Activated T-cell treated with anti-CD3 and anti-CD28 coated beads, Interleukin-2, amount 50 U/mL, for 48 hours (primary cell): ENCODE data around the gene ZNF212.
"Not testable (repeated sequence)": the region's sequence is repeated elsewhere in the genome, so short reads cannot be mapped to it uniquely, and the experiment has no call there.

Experiments
- DNase-seq, 2 experiments: peaks; one replicate each; pipeline ENCODE4 v3.0.0-alpha.2; 2020

ZNF212 gene

GRCh38 chr7:149255174-149255573, 15.7 kb downstream of the ZNF212 start:
- DNase-seq: no peak

DNA sequence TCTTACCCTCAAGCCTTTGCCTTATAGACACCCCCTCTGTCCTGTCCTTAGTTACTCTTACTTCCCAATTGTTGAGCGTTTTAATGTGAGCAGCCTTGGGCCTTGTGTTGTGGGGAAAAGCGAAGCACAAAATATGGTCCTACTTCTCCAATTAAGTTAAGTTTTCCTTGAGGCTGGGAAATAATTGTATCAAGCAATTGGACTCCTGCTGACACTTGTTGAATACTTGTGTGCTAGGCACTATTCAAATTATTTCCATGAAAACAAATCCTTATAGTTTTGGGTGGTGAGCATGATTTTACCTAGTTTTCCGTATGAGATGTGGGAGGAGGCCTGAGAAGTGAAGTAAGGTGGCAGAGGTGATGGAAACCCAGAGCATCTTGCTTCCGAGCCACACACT, 17.1 kb downstream of the ZNF212 start:
- no peak for DNase-seq

DNA sequence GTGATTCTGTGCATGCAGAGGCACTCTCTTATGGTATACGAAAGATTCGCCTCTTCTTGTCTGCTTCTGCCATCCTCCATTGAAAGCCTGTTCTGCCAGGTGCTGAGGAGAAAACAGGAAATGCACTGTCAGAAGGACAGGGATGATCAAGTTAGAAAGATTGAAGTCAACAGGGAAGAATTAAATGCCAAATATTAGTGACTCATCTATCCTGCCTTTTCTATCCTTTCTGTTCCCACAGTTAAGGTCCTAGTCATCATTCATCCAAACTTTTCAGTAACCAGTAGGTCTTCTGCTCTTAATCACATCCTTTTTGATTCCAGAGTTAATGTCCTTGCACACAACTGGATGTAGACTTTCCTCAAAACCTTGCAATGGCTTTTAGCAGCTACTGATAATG, 17.7 kb downstream of the ZNF212 start:
- no peak for DNase-seq

- DNase-seq: peak in 1 of 2 experiments; percentile 65
Observed at GRCh38 chr7:149261316-149261828, 21.9 kb downstream of the ZNF212 start.

GRCh38 chr7:149261829-149262617, 22.6 kb downstream of the ZNF212 start, which contains the start of gene ZNF783:
Gene ZNF783 (plus strand): TSS chr7:149262196. CDS start chr7:149262334, 138 bp downstream.
- peak; percentile 88 to 91 for DNase-seq

- DNase-seq: peak in 1 of 2 experiments; percentile 9
Observed at GRCh38 chr7:149266451-149266850, 27.0 kb downstream of the ZNF212 start.

DNA sequence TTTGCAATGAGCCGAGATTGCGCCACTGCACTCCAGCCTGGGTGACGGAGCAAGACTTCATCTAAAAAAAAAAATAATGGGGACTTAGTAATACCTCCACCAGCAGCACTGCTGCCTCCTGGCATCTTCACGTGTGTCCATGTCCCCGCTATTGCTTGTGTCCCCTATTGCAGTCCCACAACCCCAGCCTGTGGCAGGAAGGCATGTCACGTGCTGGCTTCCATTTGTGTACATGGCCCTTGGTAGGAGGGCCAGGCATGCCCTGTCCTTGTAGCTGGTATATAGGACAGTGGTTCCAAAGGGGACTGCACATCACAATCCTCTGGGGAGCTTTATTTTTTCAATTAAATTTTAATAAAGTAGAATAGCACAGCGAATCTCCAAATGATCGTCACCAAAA, 28.3 kb downstream of the ZNF212 start:
- no peak for DNase-seq

- not testable (repeated sequence) for DNase-seq
Observed at GRCh38 chr7:149274424-149274823, 35.0 kb downstream of the ZNF212 start.

GRCh38 chr7:149277871-149278270, 38.4 kb downstream of the ZNF212 start:
- DNase-seq: no peak

- no peak for DNase-seq
Observed at GRCh38 chr7:149278396-149278795, 38.9 kb downstream of the ZNF212 start.

- DNase-seq: no peak
Observed at GRCh38 chr7:149279111-149279743, 39.8 kb downstream of the ZNF212 start.

- no peak for DNase-seq
Observed at GRCh38 chr7:149280151-149280550, 40.7 kb downstream of the ZNF212 start.

DNA sequence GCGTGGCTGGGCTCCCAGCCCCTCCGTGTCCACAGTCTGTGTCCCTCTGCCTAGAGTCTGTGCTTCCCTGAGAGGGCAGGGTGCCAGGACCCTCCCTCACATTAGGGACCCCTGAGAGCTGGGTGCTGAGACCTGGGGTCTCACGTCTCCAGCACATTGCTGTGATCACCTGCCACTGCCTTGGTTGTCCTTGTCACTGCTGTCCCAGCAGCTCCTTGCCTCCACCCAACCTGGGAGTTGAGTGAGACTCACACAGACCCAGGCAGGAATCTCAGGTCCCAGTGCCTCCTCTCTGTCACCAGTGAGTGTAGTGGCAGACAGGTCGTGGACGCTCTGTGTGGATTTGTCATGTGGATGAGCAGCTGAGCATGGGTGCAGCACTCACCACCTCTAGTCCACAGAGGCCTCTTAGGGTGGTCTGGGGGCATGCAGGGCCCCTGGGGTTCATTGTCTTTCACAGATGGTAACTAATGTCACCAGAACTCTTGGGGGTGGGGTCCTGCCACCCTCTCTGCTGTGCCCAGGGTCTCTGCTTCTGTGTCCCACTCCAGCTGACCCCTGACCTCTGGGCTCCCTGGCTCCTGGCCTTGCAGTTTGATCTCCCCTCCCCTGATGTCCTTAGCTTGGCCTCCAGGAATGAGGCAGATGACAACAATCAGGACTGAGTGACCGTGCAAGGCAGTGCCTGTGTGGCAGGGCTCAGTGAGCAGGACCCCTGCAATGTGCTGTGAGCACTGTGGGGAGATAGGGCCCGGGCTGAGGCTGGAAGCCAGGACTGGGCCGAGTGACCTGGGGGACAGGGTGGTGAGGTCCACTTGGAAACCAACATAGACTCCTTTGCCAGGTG, 41.4 kb downstream of the ZNF212 start:
- no peak for DNase-seq

- DNase-seq: no peak
Observed at GRCh38 chr7:149281508-149282330, 42.3 kb downstream of the ZNF212 start.

DNA sequence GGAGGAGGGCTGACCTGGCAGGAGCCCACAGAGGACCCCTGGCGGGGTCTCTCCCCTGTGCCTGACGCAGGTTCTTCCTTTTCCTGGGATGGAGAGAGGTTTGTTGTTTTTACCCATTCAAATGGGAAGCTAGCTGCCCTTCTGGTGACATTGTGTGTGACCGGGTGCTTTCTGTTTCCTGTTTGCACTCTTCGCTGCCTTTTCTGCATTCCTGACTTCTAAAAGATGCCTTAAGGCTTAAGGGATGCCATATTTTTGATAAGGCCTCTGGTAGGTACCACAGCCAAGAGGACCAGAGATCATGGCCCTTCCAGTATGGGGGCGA, 42.8 kb downstream of the ZNF212 start:
- no peak for DNase-seq

- no peak for DNase-seq
Observed at GRCh38 chr7:149283321-149283720, 43.9 kb downstream of the ZNF212 start.

DNA sequence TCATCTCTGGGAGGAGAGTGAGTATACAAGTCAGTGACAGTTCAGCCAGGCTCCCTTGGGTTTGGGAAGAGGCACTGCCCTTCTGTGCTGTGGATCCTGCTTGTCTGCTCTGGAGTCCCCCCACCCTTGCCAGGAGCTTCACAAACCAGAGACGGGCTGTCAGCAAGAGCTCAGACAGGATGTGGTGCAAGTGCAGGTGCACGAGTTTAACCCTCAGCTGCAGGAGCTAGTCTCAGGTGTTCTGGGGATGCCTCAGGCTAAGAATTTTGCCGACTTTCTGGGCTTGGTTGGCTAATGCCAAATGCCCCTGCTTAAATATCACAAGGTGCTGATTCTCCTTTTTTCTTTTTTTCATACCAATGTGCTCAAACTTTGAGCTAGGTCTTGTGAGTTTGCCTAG, 44.9 kb downstream of the ZNF212 start:
- DNase-seq: peak; percentile 39 to 49

- peak; percentile 99 for DNase-seq
Observed at GRCh38 chr7:149284850-149285585, 45.6 kb downstream of the ZNF212 start.

DNA sequence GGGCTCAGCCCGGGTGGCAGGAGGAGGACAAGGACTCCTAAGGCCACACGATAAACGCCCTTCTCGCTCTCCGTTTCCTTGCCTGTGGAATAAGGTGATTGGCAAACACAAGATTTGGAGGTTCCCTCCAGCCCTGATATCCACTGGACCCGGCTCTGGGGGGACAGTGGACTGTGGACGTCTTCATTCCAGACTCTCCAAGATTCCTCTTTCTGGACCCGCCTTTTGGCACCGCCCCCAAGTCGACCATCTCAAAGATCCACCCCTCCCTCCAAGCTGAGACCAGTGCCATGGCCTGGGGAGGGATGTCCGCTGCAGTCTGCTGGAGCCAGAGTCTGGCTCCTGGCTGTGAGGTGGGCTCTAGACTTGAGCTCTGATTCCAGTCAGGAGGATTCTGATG, 46.2 kb downstream of the ZNF212 start:
- DNase-seq: no peak

DNA sequence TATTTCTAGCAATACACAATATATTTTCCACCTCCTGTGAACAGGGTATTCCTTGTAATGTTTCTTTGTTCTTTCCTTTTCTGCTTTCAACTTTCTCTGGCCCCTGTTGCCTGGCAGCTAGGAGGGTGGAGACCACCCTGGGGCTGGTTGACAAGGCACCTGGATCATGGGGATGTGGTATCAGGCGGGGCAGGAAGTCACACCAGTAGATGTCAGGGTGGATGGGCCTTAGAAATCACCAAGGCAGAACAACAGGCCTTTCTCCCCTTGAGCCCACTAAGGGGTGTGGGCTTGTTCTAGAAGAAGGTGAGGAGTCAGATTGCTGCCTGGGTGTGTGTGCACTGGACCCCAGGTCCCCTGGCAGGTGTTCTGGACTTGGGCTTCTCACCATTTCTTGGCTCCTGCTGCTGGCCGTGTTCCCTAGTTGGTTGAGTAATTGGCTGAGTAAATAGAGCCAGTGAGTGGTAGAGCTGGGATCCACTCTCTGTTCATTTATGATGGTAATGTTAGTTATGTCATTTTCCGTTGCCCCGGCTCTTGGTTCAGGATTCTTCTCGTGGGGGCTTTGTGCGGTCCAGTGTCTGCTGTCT, 47.5 kb downstream of the ZNF212 start:
- no peak for DNase-seq

- DNase-seq: no peak
Observed at GRCh38 chr7:149287622-149288021, 48.2 kb downstream of the ZNF212 start.
